HG02840 (cell line): Measurements from ENCODE around the gene CYP11A1.
A peak's percentile ranks its signal among the peaks of the same experiment; 100 is the strongest.
"Not testable (repeated sequence)": the region's sequence is repeated elsewhere in the genome, so short reads cannot be mapped to it uniquely, and the experiment has no call there.

ENCODE experiments used
- ATAC-seq: cut with Tn5 transposase; IDR thresholded peaks from one replicate; pipeline ENCODE4 v1.9.1; 2021; ENCODE audit warnings: mild to moderate bottlenecking, moderate library complexity, moderate number of reproducible peaks; ENCODE audit not compliant: unreplicated experiment, low FRiP score

CYP11A1 gene

GRCh38 chr15:74376825-74377581 lies 9.6 kb upstream of the CYP11A1 start:
- ATAC-seq = no peak

- no peak for ATAC-seq
These were observed 8.8 kb upstream of the CYP11A1 start for GRCh38 chr15:74376226-74376625.

- no peak for ATAC-seq
These were observed 7.9 kb upstream of the CYP11A1 start for GRCh38 chr15:74375303-74375693.

GRCh38 chr15:74374648-74375302 lies 7.3 kb upstream of the CYP11A1 start:
- peak; percentile 11 for ATAC-seq

GRCh38 chr15:74373731-74374647 lies 6.5 kb upstream of the CYP11A1 start:
- peak; percentile 70 for ATAC-seq

- ATAC-seq = no peak
These were observed 5.7 kb upstream of the CYP11A1 start for GRCh38 chr15:74373056-74373650.

GRCh38 chr15:74370471-74370870 lies 3.0 kb upstream of the CYP11A1 start:
- no peak for ATAC-seq

- no peak for ATAC-seq
These were observed 2.3 kb upstream of the CYP11A1 start for GRCh38 chr15:74369756-74370155.

GRCh38 chr15:74369084-74369745 lies 1.8 kb upstream of the CYP11A1 start:
- ATAC-seq = no peak

GRCh38 chr15:74368121-74368520 lies 675 bp upstream of the CYP11A1 start:
- no peak for ATAC-seq

- ATAC-seq = no peak
These were observed 1.6 kb downstream of the CYP11A1 start for GRCh38 chr15:74365598-74366445.

GRCh38 chr15:74364936-74365597 lies 2.4 kb downstream of the CYP11A1 start:
- ATAC-seq = no peak

GRCh38 chr15:74362482-74362881 lies 5.0 kb downstream of the CYP11A1 start:
- ATAC-seq = no peak

- not testable (repeated sequence) for ATAC-seq
These were observed 6.6 kb downstream of the CYP11A1 start for GRCh38 chr15:74360855-74361254.

GRCh38 chr15:74359376-74359775 lies 8.1 kb downstream of the CYP11A1 start:
- ATAC-seq = not testable (repeated sequence)

- not testable (repeated sequence) for ATAC-seq
These were observed 9.9 kb downstream of the CYP11A1 start for GRCh38 chr15:74357514-74357913.

GRCh38 chr15:74356050-74356449 lies 11.4 kb downstream of the CYP11A1 start:
- ATAC-seq = not testable (repeated sequence)

GRCh38 chr15:74353992-74354391 lies 13.5 kb downstream of the CYP11A1 start:
- not testable (repeated sequence) for ATAC-seq
